Heart left ventricle (tissue), 16 donors: Measurements from ENCODE around the gene BACH2. TPM values are rescaled to one million over a fixed set of nuclear protein-coding genes. Genes with fewer than 3 reads are reported as not detected.

ENCODE experiments used
- ATAC-seq, 4 donors: fragments of 200-7000 bp; cut with Tn5 transposase; one replicate each; pipeline ENCODE4 v1.9.1; 2020 to 2022; ENCODE audit warnings: moderate library complexity in 4 of 4, mild to moderate bottlenecking in 3 of 4, moderate number of reproducible peaks in 1 of 4
- DNase-seq, 5 donors: peaks; one replicate each; pipeline ENCODE4 v3.0.0-alpha.2; 2020
- H3K27ac ChIP-seq, 12 donors: fragments of 200-600 bp; sonication (generic) in 4 of 12; one replicate each; pipeline versions ENCODE4 v1.5.0 to v1.8.0; 2016 to 2022; ENCODE audit warnings: mild to moderate bottlenecking in 2 of 12
- H3K27me3 ChIP-seq, 9 donors: fragments of 200-600 bp; sonication (generic) in 2 of 9; one replicate each; pipeline versions ENCODE4 v1.5.1 to v1.8.0; 2016 to 2022; ENCODE audit warnings: mild to moderate bottlenecking in 3 of 9
- H3K36me3 ChIP-seq, 9 donors: fragments of 200-600 bp; sonication (generic) in 2 of 9; one replicate each; pipeline versions ENCODE4 v1.5.0 to v1.8.0; 2018 to 2022; ENCODE audit warnings: mild to moderate bottlenecking in 2 of 9
- H3K4me1 ChIP-seq, 12 donors: fragments of 200-600 bp; sonication (generic) in 4 of 12; one replicate each; pipeline versions ENCODE4 v1.5.0 to v1.8.0; 2016 to 2022; ENCODE audit warnings: mild to moderate bottlenecking in 3 of 12
- H3K4me3 ChIP-seq, 12 donors: fragments of 200-600 bp; sonication (generic) in 4 of 12; one replicate each; pipeline versions ENCODE4 v1.5.0 to v1.8.0; 2017 to 2022; ENCODE audit warnings: mild to moderate bottlenecking in 9 of 12, moderate library complexity in 4 of 12
- H3K9me3 ChIP-seq, 12 donors: fragments of 200-600 bp; sonication (generic) in 4 of 12; one replicate each; pipeline versions ENCODE4 v1.5.0 to v1.8.0; 2016 to 2022; ENCODE audit warnings: mild to moderate bottlenecking in 1 of 12
- CTCF ChIP-seq, 12 donors: fragments of 200-600 bp; sonication (generic) in 4 of 12; IDR thresholded peaks; one replicate each; pipeline versions ENCODE4 v1.5.0 to v1.8.0; 2018 to 2022; ENCODE audit warnings: antibody characterized with exemption in 12 of 12, mild to moderate bottlenecking in 5 of 12
- POLR2A ChIP-seq, 2 donors: fragments of 450-650 bp; IDR thresholded peaks; one replicate each; pipeline ENCODE4 v1.6.1; 2017; ENCODE audit warnings: antibody characterized with exemption in 2 of 2, mild to moderate bottlenecking in 2 of 2, moderate library complexity in 2 of 2
- WGBS, 4 donors: extraction: QIAGEN DNeasy Blood & Tissue Kit in 2 of 4; methylation state at CpG; one replicate each; pipeline versions ENCODE4 v1.1.5 to v1.1.7; 2013 to 2018; 5-methylcytosine and 5-hydroxymethylcytosine counted together
- intact Hi-C, 10 donors: fragments of 100-400 bp; cut with DNase I; formaldehyde crosslinking; loops; one replicate each; pipeline versions ENCODE4 v1.11.1 to v1.14.2; 2022
- polyA plus RNA-seq, 2 donors: library from polyadenylated mRNA; stranded (reverse); fragments of 200-250 nt; gene quantifications; one replicate each; pipeline ENCODE4 v1.2.3, GENCODE V29; 2013
- total RNA-seq, 9 donors: library from RNA; depleted of rRNA in 2 of 9; stranded (reverse); fragments of >200 nt in 2 of 9; fragmentation: NEBNext Ultra II Directional in 3 of 9; extraction: Animal tissue kit (Norgen Biotek cat#: 25700) in 3 of 9; gene quantifications; one replicate each; pipeline versions ENCODE4 v1.1.0 to v1.2.4, GENCODE V29; 2016 to 2023
- donor health status: ischemic (EF 13 %, LVEDD 7.1; RV severe dilation, severe dysfunction).
- donor health status: healthy with polysubstance abuse.
- donor health status: DM: no; HTN: yes; CAD: no.
- donor health status: DM: no; HTN: no; CAD: no.
- donor health status: ischemic (EF 25% LVEDD 6.9; RV normal size, moderate dysfunction).
- donor health status: ischemic (EF 25% LVEDD 5.7; RV mildly dilated, moderate dysfunction).
- donor health status: healthy.
- donor health status: DM: yes; HTN: yes; CAD: no.
- donor health status: ischemic (EF 35%, LVEDD 5.7; RV mildly dilated, moderate dysfunction).
- donor health status: nonischemic (EF 11% LVEDD 7.7; RV severe dilation, severe dysfunction).
- donor health status: DM: yes; HTN: yes; CAD: no.
- donor health status: PGD.
- donor health status: ischemic (EF 29% LVEDD 5.4; RV normal size, mild dysfunction).
- donor health status: nonischemic (EF 23%, LVEDD 6.1; RV moderate dilation, normal function).

The BACH2 gene
- total and polyA plus RNA-seq, 11 donors: 0.23 to 8.4 (median 1.5) TPM

- Histone ChIP-seq H3K36me3 (peaks cover 0 to 26% (median 12%) of the 10 kb centered on the region in 9 donors), H3K9me3 (no peaks in the 10 kb centered on the region), H3K27me3 (no peaks in the 10 kb centered on the region), H3K4me3 (no peak overlapping the region), H3K27ac (peak overlapping the region in 1 of 12 donors; percentile 37), H3K4me1 (peaks cover 0 to 21% (median 0%) of the 10 kb centered on the region in 12 donors)
- WGBS, 4 donors: 60 to 68% (median 64%) methylated on average over 6 of the region's 6 CpGs
- ATAC-seq: no peak
- TF ChIP-seq POLR2A (IDR thresholded peaks at IDR 0.05): no peak
- TF ChIP-seq CTCF (IDR thresholded peaks at IDR 0.05): no peak
- no peak for DNase-seq
- intact Hi-C loops: no loop called here
Observed at GRCh38 chr6:89952105-89952671, 344.5 kb downstream of the BACH2 start.

- H3K27me3 ChIP-seq: no peaks in the 10 kb centered on the region
- 68 to 80% (median 78%) methylated on average over 15 of the region's 15 CpGs for WGBS, 4 donors
- peaks cover 0 to 26% (median 12%) of the 10 kb centered on the region in 9 donors for H3K36me3 ChIP-seq
- peak in 1 of 5 donors; percentile 54 for DNase-seq
- TF ChIP-seq CTCF (IDR thresholded peaks at IDR 0.05) (no peak), POLR2A (IDR thresholded peaks at IDR 0.05) (no peak)
- ATAC-seq: peak in 3 of 4 donors; percentile 8 to 50 (median 16)
- no peak overlapping the region for H3K27ac ChIP-seq
- intact Hi-C loops: no loop called here
- H3K9me3 ChIP-seq: no peaks in the 10 kb centered on the region
- peaks cover 0 to 21% (median 0%) of the 10 kb centered on the region in 12 donors for H3K4me1 ChIP-seq
- H3K4me3 ChIP-seq: no peak overlapping the region
Observed at GRCh38 chr6:89951574-89952104, 345.0 kb downstream of the BACH2 start.

GRCh38 chr6:89950879-89951391, 345.7 kb downstream of the BACH2 start:
- Histone ChIP-seq H3K27me3 (no peaks in the 10 kb centered on the region), H3K4me1 (peaks cover 0 to 21% (median 0%) of the 10 kb centered on the region in 12 donors), H3K4me3 (no peak overlapping the region), H3K9me3 (no peaks in the 10 kb centered on the region), H3K27ac (no peak overlapping the region), H3K36me3 (peaks cover 0 to 26% (median 12%) of the 10 kb centered on the region in 9 donors)
- 77 to 83% (median 80%) methylated on average over 13 to 15 of the region's 15 CpGs for WGBS, 4 donors
- TF ChIP-seq CTCF (IDR thresholded peaks at IDR 0.05) (no peak), POLR2A (IDR thresholded peaks at IDR 0.05) (no peak)
- ATAC-seq (peak in 2 of 4 donors; percentile 19 to 45), DNase-seq (peak in 1 of 5 donors; percentile 64)
- intact Hi-C loops: no loop called here

DNA sequence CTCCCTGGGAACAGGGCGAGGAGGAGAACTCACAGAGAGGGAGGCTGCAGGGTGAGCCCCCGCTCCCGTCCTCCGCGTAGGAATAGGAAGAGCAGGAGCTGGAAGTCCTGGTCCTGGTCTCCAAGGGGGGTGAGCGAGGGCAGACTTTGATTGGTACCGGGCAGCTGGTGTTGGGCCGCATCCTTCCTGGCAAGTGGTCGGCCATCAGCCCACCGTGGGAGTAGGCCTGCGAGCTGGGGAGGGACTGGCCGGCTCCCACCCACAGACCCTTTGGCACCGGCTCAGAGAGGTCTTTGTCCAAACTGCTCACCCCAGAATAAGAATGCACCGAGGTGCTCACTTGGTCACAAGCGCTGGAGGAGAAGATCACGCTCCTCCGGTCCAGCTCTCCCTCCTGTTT, 346.2 kb downstream of the BACH2 start:
- no peaks in the 10 kb centered on the region for H3K9me3 ChIP-seq
- H3K4me3 ChIP-seq: no peak overlapping the region
- H3K36me3 ChIP-seq: peaks cover 0 to 26% (median 12%) of the 10 kb centered on the region in 9 donors
- peaks cover 0 to 21% (median 0%) of the 10 kb centered on the region in 12 donors for H3K4me1 ChIP-seq
- no peak overlapping the region for H3K27ac ChIP-seq
- no peak for ATAC-seq
- WGBS, 4 donors: 89 to 93% (median 92%) methylated on average over 10 to 17 of the region's 17 CpGs
- no peak for DNase-seq
- no peak for TF ChIP-seq POLR2A (IDR thresholded peaks at IDR 0.05)
- TF ChIP-seq CTCF (IDR thresholded peaks at IDR 0.05): no peak
- H3K27me3 ChIP-seq: no peaks in the 10 kb centered on the region
- intact Hi-C loops: no loop called here
